ENCODE data around the gene ZNF423. TPM values are rescaled to one million over a fixed set of nuclear protein-coding genes. Genes with fewer than 3 reads are reported as not detected.

ZNF423 gene
- polyA plus RNA-seq, 3 donors = 24.5 to 27.3 (median 26.2) TPM

GRCh38 chr16:49737541-49737940 lies 118.4 kb downstream of the ZNF423 start:
- DNase-seq (ENCODE audit: low read depth in 3 of 3, low spot score in 2 of 3) = no peak

GRCh38 chr16:49734331-49734730 lies 121.6 kb downstream of the ZNF423 start:
- DNase-seq (ENCODE audit: low read depth in 3 of 3, low spot score in 2 of 3) = no peak

GRCh38 chr16:49733313-49734009 lies 122.5 kb downstream of the ZNF423 start:
- DNase-seq (ENCODE audit: low read depth in 3 of 3, low spot score in 2 of 3) = peak in 2 of 3 donors; percentile 72 to 74

GRCh38 chr16:49731911-49732310 lies 124.0 kb downstream of the ZNF423 start:
- no peak for DNase-seq (ENCODE audit: low read depth in 3 of 3, low spot score in 2 of 3)

GRCh38 chr16:49730772-49731171 lies 125.1 kb downstream of the ZNF423 start:
- DNase-seq (ENCODE audit: low read depth in 3 of 3, low spot score in 2 of 3) = no peak

- no peak for DNase-seq (ENCODE audit: low read depth in 3 of 3, low spot score in 2 of 3)
Measured at GRCh38 chr16:49727611-49728010, 128.3 kb downstream of the ZNF423 start.

- DNase-seq (ENCODE audit: low read depth in 3 of 3, low spot score in 2 of 3) = no peak
Measured at GRCh38 chr16:49726155-49726554, 129.8 kb downstream of the ZNF423 start.

- no peak for DNase-seq (ENCODE audit: low read depth in 3 of 3, low spot score in 2 of 3)
Measured at GRCh38 chr16:49725651-49726050, 130.3 kb downstream of the ZNF423 start.

GRCh38 chr16:49724774-49725173 lies 131.1 kb downstream of the ZNF423 start:
- no peak for DNase-seq (ENCODE audit: low read depth in 3 of 3, low spot score in 2 of 3)

- DNase-seq (ENCODE audit: low read depth in 3 of 3, low spot score in 2 of 3) = no peak
Measured at GRCh38 chr16:49723310-49723709, 132.6 kb downstream of the ZNF423 start.

- no peak for DNase-seq (ENCODE audit: low read depth in 3 of 3, low spot score in 2 of 3)
Measured at GRCh38 chr16:49720225-49720624, 135.7 kb downstream of the ZNF423 start.

GRCh38 chr16:49717689-49718088 lies 138.2 kb downstream of the ZNF423 start:
- DNase-seq (ENCODE audit: low read depth in 3 of 3, low spot score in 2 of 3) = no peak

GRCh38 chr16:49716339-49716934 lies 139.5 kb downstream of the ZNF423 start:
- DNase-seq (ENCODE audit: low read depth in 3 of 3, low spot score in 2 of 3) = no peak

- DNase-seq (ENCODE audit: low read depth in 3 of 3, low spot score in 2 of 3) = no peak
Measured at GRCh38 chr16:49713770-49714169, 142.1 kb downstream of the ZNF423 start.

- DNase-seq (ENCODE audit: low read depth in 3 of 3, low spot score in 2 of 3) = no peak
Measured at GRCh38 chr16:49712542-49712941, 143.4 kb downstream of the ZNF423 start.

- no peak for DNase-seq (ENCODE audit: low read depth in 3 of 3, low spot score in 2 of 3)
Measured at GRCh38 chr16:49712106-49712505, 143.8 kb downstream of the ZNF423 start.

- DNase-seq (ENCODE audit: low read depth in 3 of 3, low spot score in 2 of 3) = no peak
Measured at GRCh38 chr16:49709057-49709456, 146.9 kb downstream of the ZNF423 start.

GRCh38 chr16:49708491-49708890 lies 147.4 kb downstream of the ZNF423 start:
- no peak for DNase-seq (ENCODE audit: low read depth in 3 of 3, low spot score in 2 of 3)

GRCh38 chr16:49706620-49707355 lies 149.1 kb downstream of the ZNF423 start:
- no peak for DNase-seq (ENCODE audit: low read depth in 3 of 3, low spot score in 2 of 3)

GRCh38 chr16:49704586-49705155 lies 151.2 kb downstream of the ZNF423 start:
- DNase-seq (ENCODE audit: low read depth in 3 of 3, low spot score in 2 of 3) = no peak

- DNase-seq (ENCODE audit: low read depth in 3 of 3, low spot score in 2 of 3) = no peak
Measured at GRCh38 chr16:49703483-49703882, 152.4 kb downstream of the ZNF423 start.

Data from right renal cortex interstitium (tissue), 3 donors.